ENCODE data around the gene GRK5.

The GRK5 gene

DNA sequence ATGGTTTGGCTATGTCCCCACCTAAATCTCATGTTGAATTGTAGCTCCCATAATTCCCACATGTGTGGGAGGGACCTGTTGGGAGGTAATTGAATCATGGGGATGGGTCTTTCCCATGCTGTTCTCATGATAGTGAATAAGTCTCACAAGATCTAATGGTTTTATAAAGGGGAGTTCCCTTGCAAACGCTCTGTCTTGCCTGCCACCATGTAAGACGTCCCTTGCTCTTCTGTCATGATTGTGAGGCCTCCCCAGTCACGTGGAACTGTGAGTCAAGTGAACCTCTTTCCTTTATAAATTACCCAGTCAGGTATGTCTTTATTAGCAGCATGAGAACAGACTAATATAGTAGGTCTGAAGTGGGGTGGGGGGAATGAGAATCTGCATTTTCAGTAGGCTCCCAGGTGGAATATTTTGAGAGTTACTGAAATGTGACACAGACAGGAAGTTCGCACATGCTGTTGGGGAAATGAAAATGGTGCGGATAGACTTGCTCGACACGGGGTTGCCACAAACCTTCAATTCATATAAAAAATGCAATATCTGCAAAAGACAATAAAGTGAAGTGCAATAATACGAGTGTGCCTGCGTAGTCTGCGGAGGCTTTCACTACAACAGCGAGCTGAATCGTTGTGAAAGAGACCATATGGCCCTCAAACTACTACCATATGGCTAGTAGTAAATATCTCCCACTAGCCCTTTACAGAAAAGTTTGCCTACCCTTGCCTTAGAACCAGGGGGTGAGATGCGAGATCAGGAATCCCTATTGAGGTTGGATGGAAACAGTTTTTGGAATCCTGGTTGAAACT, 166.1 kb downstream of the GRK5 start:
- no peak overlapping the region for H3K4me2 ChIP-seq (ENCODE audit: low read depth, low read length, poor library complexity, severe bottlenecking)
- H3K9me3 ChIP-seq (ENCODE audit: insufficient read depth, low read length) = no peaks in the 10 kb centered on the region
- no peak overlapping the region for H3K27ac ChIP-seq (ENCODE audit: low read depth, low read length)

GRCh38 chr10:119374236-119374635, 166.9 kb downstream of the GRK5 start:
- no peaks in the 10 kb centered on the region for H3K79me2 ChIP-seq (ENCODE audit: insufficient read depth, low read length)

More for the DNA sequence above, 166.1 kb downstream of the GRK5 start:
- Histone ChIP-seq H3K36me3 (ENCODE audit: low read length) (no peaks in the 10 kb centered on the region), H2AFZ (ENCODE audit: low read depth, low read length, severe bottlenecking) (no peak overlapping the region), H3K27me3 (ENCODE audit: low read length) (no peaks in the 10 kb centered on the region), H3K79me2 (ENCODE audit: insufficient read depth, low read length) (no peaks in the 10 kb centered on the region), H3F3A (ENCODE audit: insufficient read depth) (no peaks in the 10 kb centered on the region), H3K4me3 (ENCODE audit: insufficient read depth, low read length, poor library complexity, severe bottlenecking) (no peak overlapping the region), H3K9ac (ENCODE audit: low read length) (no peak overlapping the region), H4K20me1 (ENCODE audit: low read depth, low read length) (no peaks in the 10 kb centered on the region), H3K9me2 (replicated peaks; ENCODE audit: insufficient read depth, low read length) (no peaks in the 10 kb centered on the region)
- no peak for TF ChIP-seq EZH2phosphoT487 (conservative IDR thresholded peaks at IDR 0.05; ENCODE audit: low read length)
- TF ChIP-seq, protein P1, sequence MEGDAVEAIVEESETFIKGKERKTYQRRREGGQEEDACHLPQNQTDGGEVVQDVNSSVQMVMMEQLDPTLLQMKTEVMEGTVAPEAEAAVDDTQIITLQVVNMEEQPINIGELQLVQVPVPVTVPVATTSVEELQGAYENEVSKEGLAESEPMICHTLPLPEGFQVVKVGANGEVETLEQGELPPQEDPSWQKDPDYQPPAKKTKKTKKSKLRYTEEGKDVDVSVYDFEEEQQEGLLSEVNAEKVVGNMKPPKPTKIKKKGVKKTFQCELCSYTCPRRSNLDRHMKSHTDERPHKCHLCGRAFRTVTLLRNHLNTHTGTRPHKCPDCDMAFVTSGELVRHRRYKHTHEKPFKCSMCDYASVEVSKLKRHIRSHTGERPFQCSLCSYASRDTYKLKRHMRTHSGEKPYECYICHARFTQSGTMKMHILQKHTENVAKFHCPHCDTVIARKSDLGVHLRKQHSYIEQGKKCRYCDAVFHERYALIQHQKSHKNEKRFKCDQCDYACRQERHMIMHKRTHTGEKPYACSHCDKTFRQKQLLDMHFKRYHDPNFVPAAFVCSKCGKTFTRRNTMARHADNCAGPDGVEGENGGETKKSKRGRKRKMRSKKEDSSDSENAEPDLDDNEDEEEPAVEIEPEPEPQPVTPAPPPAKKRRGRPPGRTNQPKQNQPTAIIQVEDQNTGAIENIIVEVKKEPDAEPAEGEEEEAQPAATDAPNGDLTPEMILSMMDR (IDR thresholded peaks at IDR 0.05; ENCODE audit: insufficient read depth, low read length, poor library complexity, severe bottlenecking) = no peak

GRCh38 chr10:119375574-119376272, 168.4 kb downstream of the GRK5 start:
- no peak overlapping the region for H3K9ac ChIP-seq (ENCODE audit: low read length)
- no peaks in the 10 kb centered on the region for H4K20me1 ChIP-seq (ENCODE audit: low read depth, low read length)
- H3K27ac ChIP-seq (ENCODE audit: low read depth, low read length) = no peak overlapping the region
- no peak overlapping the region for H3K4me2 ChIP-seq (ENCODE audit: low read depth, low read length, poor library complexity, severe bottlenecking)
- no peaks in the 10 kb centered on the region for H3K9me2 ChIP-seq (replicated peaks; ENCODE audit: insufficient read depth, low read length)
- H3K79me2 ChIP-seq (ENCODE audit: insufficient read depth, low read length) = no peaks in the 10 kb centered on the region
- TF ChIP-seq, protein P1 (IDR thresholded peaks at IDR 0.05; ENCODE audit: insufficient read depth, low read length, poor library complexity, severe bottlenecking) = no peak
- TF ChIP-seq EZH2phosphoT487 (conservative IDR thresholded peaks at IDR 0.05; ENCODE audit: low read length) = no peak
- H3K36me3 ChIP-seq (ENCODE audit: low read length) = no peaks in the 10 kb centered on the region
- no peaks in the 10 kb centered on the region for H3F3A ChIP-seq (ENCODE audit: insufficient read depth)
- H3K4me3 ChIP-seq (ENCODE audit: insufficient read depth, low read length, poor library complexity, severe bottlenecking) = no peak overlapping the region
- no peaks in the 10 kb centered on the region for H3K27me3 ChIP-seq (ENCODE audit: low read length)
- no peak overlapping the region for H2AFZ ChIP-seq (ENCODE audit: low read depth, low read length, severe bottlenecking)
- H3K9me3 ChIP-seq (ENCODE audit: insufficient read depth, low read length) = no peaks in the 10 kb centered on the region

More at GRCh38 chr10:119374236-119374635, 166.9 kb downstream of the GRK5 start:
- no peak for TF ChIP-seq EZH2phosphoT487 (conservative IDR thresholded peaks at IDR 0.05; ENCODE audit: low read length)
- TF ChIP-seq, protein P1 (IDR thresholded peaks at IDR 0.05; ENCODE audit: insufficient read depth, low read length, poor library complexity, severe bottlenecking) = no peak
- no peak overlapping the region for H3K4me3 ChIP-seq (ENCODE audit: insufficient read depth, low read length, poor library complexity, severe bottlenecking)
- H3K9me3 ChIP-seq (ENCODE audit: insufficient read depth, low read length) = no peaks in the 10 kb centered on the region
- no peak overlapping the region for H3K4me2 ChIP-seq (ENCODE audit: low read depth, low read length, poor library complexity, severe bottlenecking)
- no peak overlapping the region for H2AFZ ChIP-seq (ENCODE audit: low read depth, low read length, severe bottlenecking)
- H3K9ac ChIP-seq (ENCODE audit: low read length) = no peak overlapping the region
- H3K36me3 ChIP-seq (ENCODE audit: low read length) = no peaks in the 10 kb centered on the region
- no peaks in the 10 kb centered on the region for H3K27me3 ChIP-seq (ENCODE audit: low read length)
- no peaks in the 10 kb centered on the region for H4K20me1 ChIP-seq (ENCODE audit: low read depth, low read length)
- H3F3A ChIP-seq (ENCODE audit: insufficient read depth) = no peaks in the 10 kb centered on the region
- no peaks in the 10 kb centered on the region for H3K9me2 ChIP-seq (replicated peaks; ENCODE audit: insufficient read depth, low read length)
- no peak overlapping the region for H3K27ac ChIP-seq (ENCODE audit: low read depth, low read length)
